ENCODE measurements around the gene DARS1. TPM values are rescaled to one million over a fixed set of nuclear protein-coding genes. Genes with fewer than 3 reads are reported as not detected.
"Not testable (repeated sequence)": the region's sequence is repeated elsewhere in the genome, so short reads cannot be mapped to it uniquely, and the experiment has no call there.

Gene DARS1
- total RNA-seq, 1 donor from 2014 or later: 52.3 TPM

GRCh38 chr2:135963841-135964240 is 21.6 kb downstream of the DARS1 start:
- H3K27me3 Mint-ChIP-seq (ENCODE audit: low read depth): no peaks in the 10 kb centered on the region
- TF ChIP-seq CTCF (IDR thresholded peaks at IDR 0.05): no peak
- H3K4me1 Mint-ChIP-seq (ENCODE audit: low read depth): peaks cover 24% of the 10 kb centered on the region
- peaks cover 4% of the 10 kb centered on the region for H3K36me3 Mint-ChIP-seq (ENCODE audit: low read depth)
- DNase-seq (ENCODE audit: low spot score): no peak
- H3K27ac Mint-ChIP-seq (ENCODE audit: unreplicated experiment): no peak overlapping the region
- H3K4me3 Mint-ChIP-seq (ENCODE audit: unreplicated experiment): no peak overlapping the region
- no peaks in the 10 kb centered on the region for H3K9me3 Mint-ChIP-seq (ENCODE audit: low read depth)

DNA sequence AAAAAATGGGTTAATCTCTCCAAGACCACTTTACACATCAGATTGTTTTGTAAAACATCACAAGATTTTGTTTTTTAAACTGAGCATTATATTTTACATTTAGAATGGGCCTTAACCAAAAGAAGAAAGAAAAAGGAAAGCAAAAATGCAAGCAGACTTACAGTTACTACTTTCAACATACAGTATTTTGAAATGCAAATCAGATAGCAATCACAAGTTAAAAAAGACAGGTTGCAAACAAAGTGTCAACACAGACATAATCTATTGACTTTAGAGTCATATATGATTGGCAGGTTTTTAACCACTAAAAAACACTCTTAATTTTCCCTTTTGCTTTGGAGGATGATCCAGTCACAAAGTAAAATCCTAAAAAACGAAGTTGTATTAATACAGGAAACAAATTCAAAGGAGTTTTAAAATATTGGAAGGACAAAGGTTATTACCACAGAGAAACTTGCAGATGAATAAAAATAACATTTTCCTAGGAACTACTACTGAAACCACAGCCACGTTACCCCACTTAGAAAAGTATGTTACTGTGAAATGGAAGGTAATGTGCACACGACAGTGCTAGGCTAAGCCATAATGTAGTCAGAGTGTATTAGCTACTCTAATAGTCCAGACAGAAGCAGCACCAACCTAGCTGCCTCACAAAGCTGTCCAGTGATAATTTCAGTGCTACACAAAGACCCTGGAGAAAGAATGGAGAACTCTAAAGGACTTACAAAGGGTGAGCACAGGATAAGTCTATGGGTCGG is 22.9 kb downstream of the DARS1 start:
- DNase-seq (ENCODE audit: low spot score): no peak
- H3K36me3 Mint-ChIP-seq (ENCODE audit: low read depth): peaks cover 4% of the 10 kb centered on the region
- no peak for TF ChIP-seq CTCF (IDR thresholded peaks at IDR 0.05)
- no peak overlapping the region for H3K4me3 Mint-ChIP-seq (ENCODE audit: unreplicated experiment)
- H3K27ac Mint-ChIP-seq (ENCODE audit: unreplicated experiment): no peak overlapping the region
- no peaks in the 10 kb centered on the region for H3K27me3 Mint-ChIP-seq (ENCODE audit: low read depth)
- H3K4me1 Mint-ChIP-seq (ENCODE audit: low read depth): peaks cover 24% of the 10 kb centered on the region
- H3K9me3 Mint-ChIP-seq (ENCODE audit: low read depth): no peaks in the 10 kb centered on the region

DNA sequence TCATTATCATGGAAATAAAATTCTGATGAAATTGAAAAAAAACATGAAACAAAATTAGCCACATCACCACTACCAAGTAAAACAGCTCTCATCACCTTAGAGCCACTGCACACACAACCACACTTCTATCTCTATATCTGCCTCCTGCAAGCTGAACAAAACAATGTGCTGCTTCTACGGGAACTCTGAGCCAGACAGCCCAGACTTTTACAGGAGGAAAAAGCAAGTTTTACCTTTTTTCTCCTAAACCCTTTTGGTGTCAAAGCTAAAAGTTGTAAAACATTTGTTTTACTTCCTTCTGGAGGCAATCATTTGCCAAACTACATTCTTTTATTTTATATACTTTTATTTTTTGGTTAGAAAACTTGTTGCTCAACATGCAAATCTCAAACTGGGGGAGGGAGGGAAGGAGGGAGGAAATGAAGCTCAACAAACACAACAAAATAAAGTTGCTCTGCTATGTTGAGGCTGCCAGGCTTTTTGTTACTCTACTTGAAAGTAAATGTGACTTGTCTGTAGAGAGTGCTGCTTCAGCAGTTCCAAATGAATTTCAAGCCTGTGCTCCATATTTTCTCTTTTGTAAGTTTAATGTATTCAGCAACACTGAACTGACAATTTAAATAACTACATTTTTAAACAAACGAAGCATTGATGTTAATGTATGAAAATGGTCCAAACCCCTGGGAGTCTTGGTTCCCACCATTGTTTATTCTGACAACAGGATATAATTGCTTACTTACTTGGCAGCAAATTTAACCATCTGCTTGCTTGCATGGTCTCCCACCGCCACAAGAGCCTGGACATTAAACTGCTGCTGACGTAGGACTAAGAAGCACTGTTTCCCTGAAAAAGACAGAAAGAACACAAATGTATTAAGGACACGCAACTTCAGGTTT is 24.5 kb downstream of the DARS1 start:
- H3K4me1 Mint-ChIP-seq (ENCODE audit: low read depth): peaks cover 24% of the 10 kb centered on the region
- no peak for DNase-seq (ENCODE audit: low spot score)
- H3K36me3 Mint-ChIP-seq (ENCODE audit: low read depth): peaks cover 8% of the 10 kb centered on the region
- H3K27ac Mint-ChIP-seq (ENCODE audit: unreplicated experiment): no peak overlapping the region
- no peak for TF ChIP-seq CTCF (IDR thresholded peaks at IDR 0.05)
- H3K9me3 Mint-ChIP-seq (ENCODE audit: low read depth): no peaks in the 10 kb centered on the region
- H3K27me3 Mint-ChIP-seq (ENCODE audit: low read depth): no peaks in the 10 kb centered on the region
- no peak overlapping the region for H3K4me3 Mint-ChIP-seq (ENCODE audit: unreplicated experiment)

DNA sequence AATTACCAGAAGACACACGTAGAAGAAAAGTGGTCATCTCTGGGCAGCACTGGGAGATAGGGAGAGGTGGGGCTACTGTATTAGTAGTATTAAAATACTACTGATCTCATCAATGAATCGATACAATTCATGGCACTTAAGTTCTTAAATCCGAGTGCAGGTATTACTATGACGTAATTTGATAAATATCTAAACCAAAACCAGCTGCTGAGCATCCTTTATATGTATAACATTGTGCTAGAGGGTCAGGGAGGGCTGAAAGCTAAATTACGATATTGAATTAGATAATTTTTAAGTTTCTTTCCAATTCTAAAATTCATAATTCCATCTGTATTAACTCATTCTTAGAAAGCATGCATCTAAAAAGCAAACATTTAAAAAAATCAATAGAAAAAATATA is 25.3 kb downstream of the DARS1 start:
- no peak overlapping the region for H3K27ac Mint-ChIP-seq (ENCODE audit: unreplicated experiment)
- H3K9me3 Mint-ChIP-seq (ENCODE audit: low read depth): no peaks in the 10 kb centered on the region
- no peaks in the 10 kb centered on the region for H3K27me3 Mint-ChIP-seq (ENCODE audit: low read depth)
- no peak for DNase-seq (ENCODE audit: low spot score)
- peaks cover 24% of the 10 kb centered on the region for H3K4me1 Mint-ChIP-seq (ENCODE audit: low read depth)
- H3K4me3 Mint-ChIP-seq (ENCODE audit: unreplicated experiment): no peak overlapping the region
- TF ChIP-seq CTCF (IDR thresholded peaks at IDR 0.05): no peak
- H3K36me3 Mint-ChIP-seq (ENCODE audit: low read depth): peaks cover 10% of the 10 kb centered on the region

GRCh38 chr2:135958927-135959326 is 26.5 kb downstream of the DARS1 start:
- not testable (repeated sequence) for DNase-seq (ENCODE audit: low spot score); H3K27ac Mint-ChIP-seq (ENCODE audit: unreplicated experiment); H3K9me3 Mint-ChIP-seq (ENCODE audit: low read depth); H3K36me3 Mint-ChIP-seq (ENCODE audit: low read depth); H3K4me3 Mint-ChIP-seq (ENCODE audit: unreplicated experiment); H3K27me3 Mint-ChIP-seq (ENCODE audit: low read depth)
- peaks cover 19% of the 10 kb centered on the region for H3K4me1 Mint-ChIP-seq (ENCODE audit: low read depth)

All from chondrocyte (in vitro differentiated cells).